OCI-LY7 (cell line): ENCODE measurements around the gene CIB4.

Experiments used
- EZH2phosphoT487 ChIP-seq: fragments of 200-600 bp; sonication (generic); IDR thresholded peaks from 2 replicates; pipeline ENCODE4 v1.6.1; 2018; ENCODE audit warnings: low read depth, borderline replicate concordance, mild to moderate bottlenecking, mixed run types, antibody characterized with exemption, low read length, moderate library complexity, mixed read lengths
- TF ChIP-seq, protein P1 (sequence below): fragments of 200-600 bp; sonication (generic); conservative IDR thresholded peaks from 2 replicates; pipeline ENCODE4 v1.5.1; 2014; ENCODE audit warnings: mild to moderate bottlenecking, antibody characterized with exemption, low read length, moderate library complexity, mixed read lengths

DNA sequence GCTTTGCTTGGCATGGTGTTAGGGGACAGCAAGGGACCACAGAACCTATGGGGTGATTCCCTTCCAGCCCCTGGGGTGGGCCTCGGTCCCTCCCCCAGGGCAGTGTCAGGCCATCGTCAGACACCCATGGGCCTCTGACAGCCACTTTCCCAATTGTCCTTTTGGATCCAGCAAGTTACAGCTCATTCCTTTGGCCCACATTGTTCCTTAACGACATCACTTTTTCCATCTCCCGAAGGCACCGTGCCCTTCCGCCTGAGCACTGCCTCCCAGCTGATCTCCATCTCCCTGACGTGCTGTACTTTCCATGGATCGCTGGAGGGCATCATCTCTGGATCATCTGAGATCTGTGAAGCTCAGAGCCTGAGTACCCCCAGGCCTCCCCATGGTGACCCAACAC, 41.0 kb upstream of the CIB4 start:
- TF ChIP-seq, protein P1, sequence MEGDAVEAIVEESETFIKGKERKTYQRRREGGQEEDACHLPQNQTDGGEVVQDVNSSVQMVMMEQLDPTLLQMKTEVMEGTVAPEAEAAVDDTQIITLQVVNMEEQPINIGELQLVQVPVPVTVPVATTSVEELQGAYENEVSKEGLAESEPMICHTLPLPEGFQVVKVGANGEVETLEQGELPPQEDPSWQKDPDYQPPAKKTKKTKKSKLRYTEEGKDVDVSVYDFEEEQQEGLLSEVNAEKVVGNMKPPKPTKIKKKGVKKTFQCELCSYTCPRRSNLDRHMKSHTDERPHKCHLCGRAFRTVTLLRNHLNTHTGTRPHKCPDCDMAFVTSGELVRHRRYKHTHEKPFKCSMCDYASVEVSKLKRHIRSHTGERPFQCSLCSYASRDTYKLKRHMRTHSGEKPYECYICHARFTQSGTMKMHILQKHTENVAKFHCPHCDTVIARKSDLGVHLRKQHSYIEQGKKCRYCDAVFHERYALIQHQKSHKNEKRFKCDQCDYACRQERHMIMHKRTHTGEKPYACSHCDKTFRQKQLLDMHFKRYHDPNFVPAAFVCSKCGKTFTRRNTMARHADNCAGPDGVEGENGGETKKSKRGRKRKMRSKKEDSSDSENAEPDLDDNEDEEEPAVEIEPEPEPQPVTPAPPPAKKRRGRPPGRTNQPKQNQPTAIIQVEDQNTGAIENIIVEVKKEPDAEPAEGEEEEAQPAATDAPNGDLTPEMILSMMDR = no peak
- no peak for TF ChIP-seq EZH2phosphoT487
